K562 (cell line): Measurements from ENCODE around the gene CCDC136. TPM values are rescaled to one million over a fixed set of nuclear protein-coding genes. Genes with fewer than 3 reads are reported as not detected.

Experiments used
- ATAC-seq: fragments of 200-7000 bp; cut with Tn5 transposase; 3 replicates; pipeline ENCODE4 v1.9.1; 2020; ENCODE audit warnings: moderate library complexity
- BruUV-seq: library from RNA; stranded (reverse); fragments of 400-500 nt; replicated peaks from 2 replicates; lab custom pipeline; 2021; lab: Mats Ljungman, UMichigan
- CTCF ChIA-PET: fragments of 300-600 bp; formaldehyde crosslinking; extraction: SDS; loops from one replicate; lab custom pipeline; 2021; ENCODE audit warnings: low intra/inter-chr PET ratio; lab: Yijun Ruan, JAX
- POLR2A ChIA-PET: fragments of 300-600, 350-650 bp; sonication (Branson Sonifier 250); formaldehyde crosslinking; extraction: SDS; loops from one replicate; lab custom pipeline; 2021; ENCODE audit warnings: antibody characterized with exemption, inconsistent platforms; lab: Yijun Ruan, JAX
- DNase-seq, 4 experiments: peaks; one replicate each; pipeline versions ENCODE4 v3.0.0 to v3.0.0-alpha.2; 2011 to 2018; ENCODE audit warnings: low spot score in 3 of 4, mixed read lengths in 3 of 4; ENCODE audit errors: extremely low read depth in 1 of 4
- FAIRE-seq: peaks from 2 replicates; lab custom pipeline; 2011; peaks lifted over from hg19 to GRCh38; lab: Jason Lieb, UNC
- H2AFZ ChIP-seq: 2 replicates; pipeline ENCODE4 v1.6.0; 2011; ENCODE audit warnings: low read depth, low read length, control low read depth, inconsistent platforms
- H3K27ac ChIP-seq: fragments of 200-600 bp; 3 replicates; pipeline ENCODE4 v1.8.0; 2011; ENCODE audit warnings: low read depth, mild to moderate bottlenecking, control low read depth, inconsistent platforms, low read length, moderate library complexity, mixed read lengths; ENCODE audit errors: extremely low read depth
- H3K27me3 ChIP-seq, 2 experiments: fragments of 300-600 bp in 1 of 2; 2 replicates in 1 of 2; 3 replicates in 1 of 2; pipeline versions ENCODE4 v1.6.0 to v1.8.0; 2011; ENCODE audit warnings: inconsistent platforms in 2 of 2, low read length in 2 of 2, mild to moderate bottlenecking in 1 of 2, mixed read lengths in 1 of 2, moderate library complexity in 1 of 2; ENCODE audit not compliant: control insufficient read depth in 2 of 2, insufficient read depth in 2 of 2
- H3K36me3 ChIP-seq: fragments of 300-600 bp; 3 replicates; pipeline ENCODE4 v1.8.0; 2011; ENCODE audit warnings: mild to moderate bottlenecking, low read length, inconsistent platforms; ENCODE audit not compliant: control insufficient read depth, insufficient read depth
- H3K4me1 ChIP-seq, 2 experiments: fragments of 200-600 bp in 1 of 2; replicated peaks in 1 of 2; 2 replicates in 1 of 2; 3 replicates in 1 of 2; pipeline versions ENCODE4 v1.5.1 to v1.8.0; 2011; ENCODE audit warnings: inconsistent platforms in 2 of 2, low read length in 2 of 2, mild to moderate bottlenecking in 1 of 2, mixed read lengths in 1 of 2, moderate library complexity in 1 of 2; ENCODE audit not compliant: control insufficient read depth in 2 of 2, insufficient read depth in 2 of 2
- H3K4me2 ChIP-seq: 2 replicates; pipeline ENCODE4 v1.6.1; 2011; ENCODE audit warnings: low read length, control low read depth, inconsistent platforms, mixed read lengths; ENCODE audit not compliant: insufficient read depth
- H3K4me3 ChIP-seq: fragments of 200-600 bp; sonication (generic), shearing (Covaris generic); 2 replicates; pipeline ENCODE4 v1.5.1; 2016; ENCODE audit warnings: control low read depth, inconsistent platforms
- H3K79me2 ChIP-seq: fragments of 200-600 bp; 3 replicates; pipeline ENCODE4 v1.8.0; 2011; ENCODE audit warnings: low read length, inconsistent platforms; ENCODE audit not compliant: control insufficient read depth, insufficient read depth
- H3K9ac ChIP-seq, 2 experiments: 2 replicates each; pipeline versions ENCODE4 v1.6.0 to v1.6.1; 2011; ENCODE audit warnings: low read depth in 2 of 2, low read length in 2 of 2, control low read depth in 1 of 2, inconsistent platforms in 1 of 2, mild to moderate bottlenecking in 1 of 2, mixed read lengths in 1 of 2; ENCODE audit not compliant: insufficient read depth in 1 of 2
- H3K9me1 ChIP-seq: one replicate; pipeline ENCODE4 v1.6.0; 2011; ENCODE audit warnings: inconsistent platforms, mild to moderate bottlenecking, low read length, moderate library complexity; ENCODE audit not compliant: control insufficient read depth, insufficient read depth
- H3K9me3 ChIP-seq: replicated peaks from 2 replicates; pipeline ENCODE4 v1.5.1; 2011; ENCODE audit warnings: low read depth, low read length, inconsistent platforms; ENCODE audit not compliant: control insufficient read depth, insufficient read depth
- H4K20me1 ChIP-seq: replicated peaks from 2 replicates; pipeline ENCODE4 v1.6.1; 2011; ENCODE audit warnings: low read length, inconsistent platforms, mixed read lengths; ENCODE audit not compliant: control insufficient read depth, insufficient read depth
- ATF4 ChIP-seq: fragments of 450-650 bp; formaldehyde crosslinking; IDR thresholded peaks from 2 replicates; pipeline ENCODE4 v1.4.0; 2022; ENCODE audit warnings: mild to moderate bottlenecking, moderate library complexity
- ATF7 ChIP-seq: fragments of 450-650 bp; IDR thresholded peaks from 2 replicates; pipeline ENCODE4 v1.7.1; 2014; ENCODE audit warnings: mild to moderate bottlenecking, moderate library complexity
- BACH1 ChIP-seq: fragments of 200-800 bp; sonication (Bioruptor generic); IDR thresholded peaks from 2 replicates; pipeline ENCODE4 v1.6.1; 2016; ENCODE audit warnings: missing genetic modification characterization, missing compliant biosample characterization
- CBX2 ChIP-seq: fragments of 200-600 bp; sonication (generic); IDR thresholded peaks from one replicate; pipeline ENCODE4 v1.6.1; 2012; ENCODE audit warnings: mild to moderate bottlenecking, low read length, inconsistent platforms; ENCODE audit not compliant: insufficient read depth, poor library complexity, severe bottlenecking
- FOXJ2 ChIP-seq: fragments of 200-800 bp; sonication (Bioruptor generic); IDR thresholded peaks from 2 replicates; pipeline ENCODE4 v1.6.1; 2016; ENCODE audit warnings: missing genetic modification characterization, missing compliant biosample characterization
- HSF4 ChIP-seq: fragments of 250-450 bp; sonication (Bioruptor Pico); IDR thresholded peaks from 2 replicates; pipeline ENCODE4 v2.1.2; 2022; ENCODE audit warnings: mild to moderate bottlenecking, moderate library complexity, borderline replicate concordance
- IFI16 ChIP-seq: fragments of 250-450 bp; sonication (Bioruptor Pico); IDR thresholded peaks from 2 replicates; pipeline ENCODE4 v2.1.2; 2022; ENCODE audit warnings: mild to moderate bottlenecking, inconsistent platforms
- MCM7 ChIP-seq, 2 experiments: fragments of 450-650 bp; IDR thresholded peaks; 2 replicates each; pipeline ENCODE4 v1.6.1; 2016 to 2018
- MIER1 ChIP-seq: fragments of 450-650 bp; IDR thresholded peaks from 2 replicates; pipeline ENCODE4 v1.6.1; 2016; ENCODE audit warnings: antibody characterized with exemption, mild to moderate bottlenecking, low read depth
- NFYB ChIP-seq: IDR thresholded peaks from 2 replicates; pipeline ENCODE4 v1.6.1; 2011; ENCODE audit warnings: mild to moderate bottlenecking, moderate library complexity; ENCODE audit not compliant: insufficient read length; ENCODE audit errors: extremely low read depth
- NKRF ChIP-seq: fragments of 450-650 bp; IDR thresholded peaks from 2 replicates; pipeline ENCODE4 v1.6.1; 2016; ENCODE audit warnings: borderline replicate concordance
- PML ChIP-seq: IDR thresholded peaks from 2 replicates; pipeline ENCODE4 v1.6.1; 2012; ENCODE audit warnings: low read length, inconsistent platforms
- POLR2A ChIP-seq: fragments of 450-650 bp; conservative IDR thresholded peaks from 2 replicates; pipeline ENCODE4 v1.6.1; 2016
- SMARCB1 ChIP-seq: IDR thresholded peaks from 2 replicates; pipeline ENCODE4 v1.6.1; 2011; ENCODE audit warnings: improper control_type of control experiment, low read depth; ENCODE audit not compliant: insufficient read length
- SNRNP70 ChIP-seq: fragments of 200-400 bp; formaldehyde crosslinking; optimal IDR thresholded peaks from 2 replicates; pipeline ENCODE3; 2017; ENCODE audit warnings: low read depth, low read length
- SP1 ChIP-seq: sonication (generic); formaldehyde crosslinking; IDR thresholded peaks from 2 replicates; pipeline ENCODE4 v1.8.1; 2022; ENCODE audit warnings: mild to moderate bottlenecking, missing genetic modification reagents
- TFAP4 ChIP-seq: sonication (generic); formaldehyde crosslinking; IDR thresholded peaks from 2 replicates; pipeline ENCODE4 v1.8.0; 2022; ENCODE audit warnings: missing genetic modification reagents, mild to moderate bottlenecking, moderate library complexity, borderline replicate concordance
- ZBTB17 ChIP-seq: fragments of 450-650 bp; formaldehyde crosslinking; IDR thresholded peaks from 2 replicates; pipeline ENCODE4 v1.4.0; 2020; ENCODE audit warnings: mild to moderate bottlenecking
- ZEB2 ChIP-seq: fragments of 450-650 bp; IDR thresholded peaks from 2 replicates; pipeline ENCODE4 v1.6.1; 2016
- ZFPM2 ChIP-seq: fragments of 250-450 bp; sonication (Bioruptor Pico); IDR thresholded peaks from 2 replicates; pipeline ENCODE4 v1.5.1; 2022; ENCODE audit warnings: mild to moderate bottlenecking
- ZKSCAN8 ChIP-seq: fragments of 200-800 bp; sonication (Bioruptor generic); IDR thresholded peaks from 2 replicates; pipeline ENCODE4 v1.6.1; 2016; ENCODE audit warnings: missing genetic modification characterization, missing compliant biosample characterization
- ZNF324 ChIP-seq: fragments of 250-450 bp; sonication (Bioruptor Pico); IDR thresholded peaks from 2 replicates; pipeline ENCODE4 v1.4.0; 2020; ENCODE audit warnings: mild to moderate bottlenecking
- ZNF431 ChIP-seq: sonication (generic); formaldehyde crosslinking; IDR thresholded peaks from 2 replicates; pipeline ENCODE4 v1.8.0; 2022; ENCODE audit warnings: mild to moderate bottlenecking, missing genetic modification reagents
- WGBS: fragments of 100-300 bp; shearing (Covaris generic); methylation state at CpG from one replicate; pipeline ENCODE4 v1.1.6; 2016; ENCODE audit warnings: low coverage, mixed read lengths; ENCODE audit not compliant: insufficient coverage; ENCODE audit errors: missing lambda C conversion rate; 5-methylcytosine and 5-hydroxymethylcytosine counted together
- in situ Hi-C: fragments of 300-500 bp; cut with MboI; formaldehyde crosslinking; loops from 4 replicates; pipeline ENCODE4 v1.15.0; 2018; ENCODE audit warnings: inconsistent platforms, mixed read lengths
- intact Hi-C: fragments of 100-400 bp; cut with micrococcal nuclease; formaldehyde crosslinking; loops from 2 replicates; pipeline ENCODE4 v1.14.2; 2022
- polyA plus RNA-seq, 8 experiments: library from polyadenylated mRNA; depleted of rRNA in 4 of 8; stranded (reverse) in 5 of 8; unstranded in 3 of 8; fragments of >200 nt; fragmentation: Nextera tagmentation in 2 of 8; fragmentation: Illumina TruSeq in 1 of 8; extraction: Ambion mirVana in 2 of 8; extraction: Trizol in 1 of 8; gene quantifications; 2 replicates each; pipeline versions ENCODE4 v1.2.1 to v1.2.3, GENCODE V29; 2011 to 2014; ENCODE audit warnings: inconsistent platforms in 1 of 8, missing spikeins in 1 of 8
- total RNA-seq, 7 experiments: library from RNA; depleted of rRNA in 6 of 7; stranded (reverse); fragments of >200 nt in 6 of 7; fragmentation: Illumina TruSeq in 2 of 7; extraction: Trizol in 2 of 7; gene quantifications; 2 replicates each; pipeline versions ENCODE4 v1.2.1 to v1.2.3, GENCODE V29; 2011 to 2021; ENCODE audit warnings: low replicate concordance in 1 of 7

Gene CCDC136
- total and polyA plus RNA-seq, 9 of the 15 experiments (the other 6 are each of a cell fraction or from before 2014, with no cell fraction given): 2.4 to 40.8 (median 26.5) TPM

GRCh38 chr7:128832880-128833147 lies 41.0 kb downstream of the CCDC136 start:
- POLR2A ChIA-PET: interaction anchor here (0.6 to 4.3 kb wide), 22 partner anchors 9 to 1128 kb away, joined by 3 to 39 read pairs (median 5); partner anchors contain the start of genes ATP6V1F and CALU
- H3K27me3 ChIP-seq: no peaks in the 10 kb centered on the region
- ATAC-seq (no peak), DNase-seq (no peak), FAIRE-seq (no peak)
- H2AFZ ChIP-seq: peak overlapping the region; percentile 35; the same call in 1 of the 2 replicates
- WGBS: 3% methylated on average over 2 of the region's 2 CpGs
- intact Hi-C loops: loop anchor here (1.0 to 2.0 kb wide), 4 partner anchors 27 to 94 kb away; partner anchors contain the start of gene CALU
- in situ Hi-C loops: no loop called here
- H3K9ac ChIP-seq: peak overlapping the region; percentile 91 to 95
- H3K27ac ChIP-seq: peak overlapping the region; percentile 90
- peaks cover 34 to 74% of the 10 kb centered on the region in 2 experiments for H3K4me1 ChIP-seq
- H3K4me2 ChIP-seq: peak overlapping the region; percentile 97
- peaks cover 50% of the 10 kb centered on the region; the same call in 2 of the 3 replicates for H3K36me3 ChIP-seq
- H3K79me2 ChIP-seq: peaks cover 50% of the 10 kb centered on the region
- H3K9me1 ChIP-seq: no peaks in the 10 kb centered on the region
- no TSS peak for BruUV-seq
- CTCF ChIA-PET: no interaction called here
- peak overlapping the region; percentile 66 for H3K4me3 ChIP-seq
- H3K9me3 ChIP-seq: no peaks in the 10 kb centered on the region
- 0 out of 2 replicates have a peak, but pooled peaks cover 4% of the 10 kb centered on the region for H4K20me1 ChIP-seq
- no peak; the same call in 1 of the 2 replicates for TF ChIP-seq ATF7
- TF ChIP-seq SP1 (CRISPR knock-in tag): peak; percentile 19
- no peak for TF ChIP-seq NFYB
- no peak for TF ChIP-seq ZFPM2 (CRISPR knock-in tag)
- TF ChIP-seq MIER1: no peak
- TF ChIP-seq ZEB2: no peak; the same call in 1 of the 2 replicates
- no peak for TF ChIP-seq ZNF324 (CRISPR knock-in tag)
- TF ChIP-seq SMARCB1: peak; percentile 3
- TF ChIP-seq ZBTB17: 0 out of 2 replicates have a peak, but pooled peaks have one; percentile 9
- 0 out of 2 replicates have a peak, but pooled peaks have one; percentile 13 for TF ChIP-seq POLR2A
- no peak for TF ChIP-seq CBX2
- no peak for TF ChIP-seq SNRNP70
- peak; percentile 7; the same call in 1 of the 2 replicates for TF ChIP-seq PML
- peak; percentile 59; the same call in 1 of the 2 replicates for TF ChIP-seq TFAP4 (CRISPR knock-in tag)
- TF ChIP-seq NKRF: peak; percentile 72; the same call in 1 of the 2 replicates
- no peak for TF ChIP-seq BACH1 (tag)
- no peak for TF ChIP-seq MCM7 (IDR thresholded peaks at IDR 0.05)
- no peak for TF ChIP-seq ZKSCAN8 (CRISPR knock-in tag)
- TF ChIP-seq HSF4: no peak
- TF ChIP-seq IFI16 (CRISPR knock-in tag): peak; percentile 17; the same call in 1 of the 2 replicates
- TF ChIP-seq ZNF431 (CRISPR knock-in tag): 0 out of 2 replicates have a peak, but pooled peaks have one; percentile 38
- peak; percentile 5 for TF ChIP-seq ATF4 (CRISPR knock-in tag)
- TF ChIP-seq FOXJ2 (tag): 0 out of 2 replicates have a peak, but pooled peaks have one; percentile 26
